ENCODE measurements around the gene ACAD8.
"Not testable (repeated sequence)": the region's sequence is repeated elsewhere in the genome, so short reads cannot be mapped to it uniquely, and the experiment has no call there.

ACAD8 gene

GRCh38 chr11:134248910-134249480 lies 4.4 kb upstream of the ACAD8 start:
- H3K36me3 Mint-ChIP-seq (ENCODE audit: low read depth): peaks cover 70% of the 10 kb centered on the region
- intact Hi-C loops (cut with micrococcal nuclease): no loop called here
- no peaks in the 10 kb centered on the region for H3K27me3 Mint-ChIP-seq
- no peak overlapping the region for H3K27ac Mint-ChIP-seq
- H3K4me1 Mint-ChIP-seq (ENCODE audit: low read depth): peaks cover 10% of the 10 kb centered on the region
- H3K4me3 Mint-ChIP-seq: no peak overlapping the region
- H3K9me3 Mint-ChIP-seq: no peaks in the 10 kb centered on the region

DNA sequence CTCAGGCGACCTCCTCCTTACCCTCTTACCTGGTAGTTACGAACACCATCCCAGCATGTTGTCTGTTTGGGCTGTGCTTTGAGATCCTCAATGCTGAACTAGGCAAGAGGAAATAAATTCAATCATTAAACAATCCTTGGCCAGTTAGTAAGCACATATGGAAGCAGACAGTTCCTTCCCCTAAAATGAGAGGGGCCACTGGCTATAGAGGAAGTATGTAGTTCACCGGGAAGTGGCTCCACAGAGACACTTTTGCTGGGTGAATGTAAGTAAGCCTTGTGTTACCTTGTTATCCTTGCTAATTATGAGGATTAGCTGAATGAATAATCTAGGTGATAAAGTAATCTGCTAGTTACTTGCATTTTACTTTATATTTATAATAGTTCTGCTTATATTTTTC lies 3.1 kb upstream of the ACAD8 start:
- H3K4me3 Mint-ChIP-seq: no peak overlapping the region
- H3K4me1 Mint-ChIP-seq (ENCODE audit: low read depth): peaks cover 22% of the 10 kb centered on the region
- no peaks in the 10 kb centered on the region for H3K27me3 Mint-ChIP-seq
- H3K27ac Mint-ChIP-seq: no peak overlapping the region
- H3K9me3 Mint-ChIP-seq: no peaks in the 10 kb centered on the region
- H3K36me3 Mint-ChIP-seq (ENCODE audit: low read depth): peaks cover 57% of the 10 kb centered on the region
- intact Hi-C loops (cut with micrococcal nuclease): loop anchor here (10.0 kb wide), 1 partner anchor 45 kb away; no protein-coding TSS in a partner anchor

GRCh38 chr11:134250675-134251074 lies 2.7 kb upstream of the ACAD8 start:
- H3K36me3 Mint-ChIP-seq (ENCODE audit: low read depth): peaks cover 53% of the 10 kb centered on the region
- intact Hi-C loops (cut with micrococcal nuclease): loop anchor here (10.0 kb wide), 1 partner anchor 46 kb away; no protein-coding TSS in a partner anchor
- H3K27ac Mint-ChIP-seq: no peak overlapping the region
- no peaks in the 10 kb centered on the region for H3K9me3 Mint-ChIP-seq
- H3K27me3 Mint-ChIP-seq: no peaks in the 10 kb centered on the region
- H3K4me1 Mint-ChIP-seq (ENCODE audit: low read depth): peaks cover 22% of the 10 kb centered on the region
- no peak overlapping the region for H3K4me3 Mint-ChIP-seq

DNA sequence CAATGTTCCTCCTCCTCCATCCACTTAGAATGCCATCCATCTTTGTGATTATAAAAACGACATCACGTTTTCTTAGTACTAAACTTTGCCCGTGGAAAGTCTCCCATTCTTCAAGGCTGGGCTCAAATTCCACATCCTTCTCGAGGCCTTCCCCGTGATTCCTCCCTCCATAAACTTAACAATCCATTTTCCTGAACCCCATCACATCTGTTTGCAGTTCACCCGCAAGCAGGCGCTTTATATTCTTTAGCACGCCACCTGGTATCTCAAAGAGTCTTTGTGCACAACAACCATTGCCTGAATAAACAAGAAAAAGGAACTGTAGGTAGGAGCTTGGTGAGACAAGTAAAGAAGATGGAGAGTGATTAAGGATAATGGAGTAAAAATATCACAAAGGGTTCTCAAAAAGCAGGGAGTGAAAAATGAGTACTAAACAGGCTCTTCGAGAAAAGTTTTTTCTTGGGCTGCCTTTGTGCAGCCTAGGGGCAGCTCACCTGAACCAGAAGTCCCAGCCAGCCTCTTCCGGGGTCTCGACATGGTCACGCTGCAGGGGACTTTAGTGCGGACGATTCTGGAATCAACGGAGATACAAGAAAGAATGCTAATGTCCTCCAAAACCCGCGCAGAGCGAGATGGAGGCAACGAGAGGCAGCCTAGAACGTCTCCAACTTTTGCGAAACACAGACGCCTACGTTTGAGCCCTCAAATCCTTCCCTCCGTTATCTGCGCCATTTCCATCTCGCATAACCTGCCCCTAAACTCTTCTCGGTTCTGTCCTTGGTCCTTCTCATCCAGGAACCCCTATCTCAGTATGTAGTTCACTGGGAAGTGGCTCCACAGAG lies 801 bp upstream of the ACAD8 start:
- no peaks in the 10 kb centered on the region for H3K27me3 Mint-ChIP-seq
- H3K4me3 Mint-ChIP-seq: peak overlapping the region; percentile 96
- intact Hi-C loops (cut with micrococcal nuclease): loop anchor here (1.0 to 10.0 kb wide), 2 partner anchors 28 to 48 kb away; partner anchors contain the start of gene VPS26B
- peak overlapping the region; percentile 84 for H3K27ac Mint-ChIP-seq
- no peaks in the 10 kb centered on the region for H3K9me3 Mint-ChIP-seq
- H3K4me1 Mint-ChIP-seq (ENCODE audit: low read depth): peaks cover 22% of the 10 kb centered on the region
- H3K36me3 Mint-ChIP-seq (ENCODE audit: low read depth): peaks cover 40% of the 10 kb centered on the region

DNA sequence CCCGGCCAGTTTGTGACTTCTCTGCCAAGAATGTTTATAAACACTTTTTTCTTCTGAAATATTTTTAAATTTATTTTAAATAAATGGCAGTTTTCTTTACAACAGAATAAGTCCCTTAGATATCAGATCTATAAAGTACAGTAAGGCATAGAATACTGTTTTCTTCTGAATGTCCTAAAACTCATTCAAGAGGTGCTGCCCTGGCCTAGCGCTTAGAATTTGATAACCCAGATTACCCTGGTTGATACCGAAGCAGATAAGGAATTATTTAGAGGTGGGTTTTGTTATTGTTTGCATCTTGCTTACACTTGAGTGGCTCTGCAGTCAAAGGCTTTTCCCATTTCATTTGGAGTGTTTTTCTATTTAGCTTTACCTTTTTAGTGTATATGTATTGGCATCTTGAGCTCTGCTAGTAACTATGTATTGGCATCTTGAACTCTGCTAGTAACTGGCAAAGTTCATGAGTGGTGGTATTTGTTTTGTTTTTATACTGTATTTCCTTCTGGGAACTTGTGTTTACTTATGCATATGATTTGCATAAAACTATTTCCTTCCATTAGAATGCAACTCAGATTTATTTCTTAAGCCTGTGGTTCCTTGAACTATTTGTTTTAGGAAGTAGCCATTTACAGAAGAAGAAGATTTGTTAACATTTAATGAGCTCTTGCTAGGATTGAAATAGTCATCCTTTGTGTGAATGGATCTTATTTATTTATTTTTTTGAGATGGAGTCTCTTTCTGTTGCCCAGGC lies 1.2 kb downstream of the ACAD8 start:
- Mint-ChIP-seq H3K27ac (no peak overlapping the region), H3K27me3 (peaks cover 5% of the 10 kb centered on the region), H3K4me3 (peak overlapping the region; percentile 96), H3K36me3 (ENCODE audit: low read depth) (peaks cover 37% of the 10 kb centered on the region), H3K4me1 (ENCODE audit: low read depth) (peaks cover 29% of the 10 kb centered on the region), H3K9me3 (no peaks in the 10 kb centered on the region)
- intact Hi-C loops (cut with micrococcal nuclease): loop anchor here (10.0 kb wide), 1 partner anchor 50 kb away; no protein-coding TSS in a partner anchor

DNA sequence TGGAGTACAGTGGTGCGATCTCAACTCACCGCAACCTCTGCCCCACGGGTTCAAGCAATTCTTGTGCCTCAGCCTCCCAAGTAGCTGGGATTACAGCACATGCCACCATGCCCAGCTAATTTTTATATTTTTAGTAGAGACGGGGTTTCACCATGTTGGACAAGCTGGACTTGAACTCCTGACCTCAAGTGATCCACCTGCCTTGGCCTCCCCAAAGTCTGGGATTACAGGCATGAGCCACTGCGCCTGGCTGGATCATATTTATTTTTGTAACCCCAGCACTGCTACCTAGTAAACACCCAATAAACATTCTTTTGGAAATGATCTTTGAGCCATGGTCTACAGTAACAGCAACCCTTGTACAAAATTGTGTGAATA lies 1.8 kb downstream of the ACAD8 start:
- peaks cover 34% of the 10 kb centered on the region for H3K4me1 Mint-ChIP-seq (ENCODE audit: low read depth)
- intact Hi-C loops (cut with micrococcal nuclease): loop anchor here (10.0 kb wide), 1 partner anchor 50 kb away; no protein-coding TSS in a partner anchor
- peaks cover 37% of the 10 kb centered on the region for H3K36me3 Mint-ChIP-seq (ENCODE audit: low read depth)
- not testable (repeated sequence) for H3K27me3 Mint-ChIP-seq, H3K27ac Mint-ChIP-seq, H3K4me3 Mint-ChIP-seq, H3K9me3 Mint-ChIP-seq

- Mint-ChIP-seq H3K27me3 (peaks cover 7% of the 10 kb centered on the region), H3K4me1 (ENCODE audit: low read depth) (peaks cover 41% of the 10 kb centered on the region), H3K27ac (no peak overlapping the region), H3K36me3 (ENCODE audit: low read depth) (peaks cover 56% of the 10 kb centered on the region), H3K9me3 (no peaks in the 10 kb centered on the region), H3K4me3 (no peak overlapping the region)
- intact Hi-C loops (cut with micrococcal nuclease): loop anchor here (10.0 kb wide), 1 partner anchor 52 kb away; no protein-coding TSS in a partner anchor
These were observed 3.7 kb downstream of the ACAD8 start for GRCh38 chr11:134257101-134257500.

GRCh38 chr11:134258577-134258976 lies 5.2 kb downstream of the ACAD8 start:
- Mint-ChIP-seq H3K27ac (no peak overlapping the region), H3K4me3 (no peak overlapping the region), H3K27me3 (peaks cover 11% of the 10 kb centered on the region), H3K36me3 (ENCODE audit: low read depth) (peaks cover 63% of the 10 kb centered on the region), H3K4me1 (ENCODE audit: low read depth) (peaks cover 35% of the 10 kb centered on the region), H3K9me3 (no peaks in the 10 kb centered on the region)
- intact Hi-C loops (cut with micrococcal nuclease): loop anchor here (10.0 kb wide), 1 partner anchor 54 kb away; no protein-coding TSS in a partner anchor

DNA sequence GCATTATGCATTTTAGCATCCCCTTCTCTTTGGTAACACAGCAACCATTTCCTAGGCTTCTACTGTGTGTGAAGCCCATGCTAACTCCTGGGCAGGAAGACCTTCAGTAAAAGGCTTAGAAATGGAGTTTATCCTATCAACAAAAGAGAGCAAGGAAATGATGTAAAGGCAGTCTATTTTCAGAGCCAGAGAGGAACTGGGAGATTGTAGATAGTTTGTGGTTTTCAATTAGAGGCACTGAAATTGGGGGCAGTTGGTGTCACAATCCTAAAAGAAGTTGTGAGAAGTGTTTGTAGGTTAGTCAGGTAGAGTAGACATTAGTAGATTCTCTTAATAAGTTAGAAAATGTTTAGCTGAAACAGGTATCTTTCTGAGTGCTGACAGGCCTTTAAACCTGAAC lies 7.1 kb downstream of the ACAD8 start:
- no peak overlapping the region for H3K27ac Mint-ChIP-seq
- intact Hi-C loops (cut with micrococcal nuclease): no loop called here

DNA sequence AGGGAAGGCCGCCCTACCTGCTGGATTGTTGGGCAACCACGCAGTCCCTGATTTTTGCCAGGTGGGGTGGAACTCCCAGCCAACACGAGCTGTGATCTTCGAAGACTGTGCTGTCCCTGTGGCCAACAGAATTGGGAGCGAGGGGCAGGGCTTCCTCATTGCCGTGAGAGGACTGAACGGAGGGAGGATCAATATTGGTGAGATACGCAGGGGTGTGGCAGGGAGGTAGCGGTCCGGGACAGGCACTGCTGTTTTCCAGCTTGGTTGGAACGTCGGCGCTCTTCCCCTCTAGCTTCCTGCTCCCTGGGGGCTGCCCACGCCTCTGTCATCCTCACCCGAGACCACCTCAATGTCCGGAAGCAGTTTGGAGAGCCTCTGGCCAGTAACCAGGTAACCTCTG lies 7.6 kb downstream of the ACAD8 start:
- no peaks in the 10 kb centered on the region for H3K9me3 Mint-ChIP-seq
- intact Hi-C loops (cut with micrococcal nuclease): no loop called here
- H3K27me3 Mint-ChIP-seq: peaks cover 16% of the 10 kb centered on the region
- H3K4me1 Mint-ChIP-seq (ENCODE audit: low read depth): peaks cover 22% of the 10 kb centered on the region
- no peak overlapping the region for H3K27ac Mint-ChIP-seq
- no peak overlapping the region for H3K4me3 Mint-ChIP-seq
- H3K36me3 Mint-ChIP-seq (ENCODE audit: low read depth): peaks cover 76% of the 10 kb centered on the region

More for the DNA sequence above, 7.1 kb downstream of the ACAD8 start:
- H3K9me3 Mint-ChIP-seq: no peaks in the 10 kb centered on the region
- peaks cover 21% of the 10 kb centered on the region for H3K4me1 Mint-ChIP-seq (ENCODE audit: low read depth)
- H3K4me3 Mint-ChIP-seq: no peak overlapping the region
- H3K27me3 Mint-ChIP-seq: peaks cover 15% of the 10 kb centered on the region
- peaks cover 76% of the 10 kb centered on the region for H3K36me3 Mint-ChIP-seq (ENCODE audit: low read depth)

- Mint-ChIP-seq H3K4me3 (no peak overlapping the region), H3K36me3 (ENCODE audit: low read depth) (peaks cover 75% of the 10 kb centered on the region), H3K4me1 (ENCODE audit: low read depth) (peaks cover 31% of the 10 kb centered on the region), H3K27ac (no peak overlapping the region), H3K9me3 (no peaks in the 10 kb centered on the region), H3K27me3 (peaks cover 17% of the 10 kb centered on the region)
- intact Hi-C loops (cut with micrococcal nuclease): no loop called here
These were observed 8.5 kb downstream of the ACAD8 start for GRCh38 chr11:134261626-134262488.

GRCh38 chr11:134264966-134265764 lies 11.8 kb downstream of the ACAD8 start:
- peaks cover 47% of the 10 kb centered on the region for H3K36me3 Mint-ChIP-seq (ENCODE audit: low read depth)
- peaks cover 34% of the 10 kb centered on the region for H3K4me1 Mint-ChIP-seq (ENCODE audit: low read depth)
- no peak overlapping the region for H3K4me3 Mint-ChIP-seq
- no peak overlapping the region for H3K27ac Mint-ChIP-seq
- intact Hi-C loops (cut with micrococcal nuclease): no loop called here
- H3K9me3 Mint-ChIP-seq: no peaks in the 10 kb centered on the region
- peaks cover 31% of the 10 kb centered on the region for H3K27me3 Mint-ChIP-seq

Measured in dendritic cell treated with granulocyte-macrophage colony-stimulating factor and Interleukin-4, amounts not matched to agents 40 ng/mL and 50 ng/mL, for 4 days (primary cell).